ENCODE data around the gene ARHGAP8.

DNA sequence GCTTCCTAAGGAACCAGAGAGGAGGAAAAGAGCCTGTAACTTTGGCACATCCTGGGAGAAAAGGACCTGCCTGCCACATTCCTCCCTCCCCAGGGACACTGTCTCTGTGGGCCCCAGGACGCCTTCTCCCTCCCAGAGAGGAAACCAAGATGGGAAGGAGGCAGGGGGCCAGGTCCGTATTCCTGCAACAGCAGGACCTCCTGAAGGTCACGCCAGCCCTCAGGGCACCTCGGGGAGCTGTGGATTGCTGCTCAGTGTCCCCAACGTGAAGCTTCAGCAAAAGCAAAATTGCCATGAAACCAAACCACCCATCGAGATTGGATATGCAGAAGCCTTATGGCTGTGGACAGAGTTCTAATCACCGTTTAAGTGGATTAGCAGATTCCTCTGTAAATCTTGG, 86.7 kb downstream of the ARHGAP8 start:
- TF ChIP-seq POLR2A (IDR thresholded peaks at IDR 0.05; ENCODE audit: low read depth, low read length) (no peak), POLR2AphosphoS5 (IDR thresholded peaks at IDR 0.05; ENCODE audit: low read depth, low read length) (no peak), TAF1 (IDR thresholded peaks at IDR 0.05; ENCODE audit: borderline replicate concordance, low read depth, low read length) (no peak)

Data from GM12892 (cell line).